Suprapubic skin (tissue), 4 donors: ENCODE data around the gene DVL3. TPM values are rescaled to one million over a fixed set of nuclear protein-coding genes. Genes with fewer than 3 reads are reported as not detected.

Experiments
- DNase-seq, 2 donors: peaks; one replicate each; pipeline ENCODE4 v3.0.0-alpha.2; 2019; ENCODE audit warnings: low spot score in 2 of 2
- H3K27ac ChIP-seq: fragments of 200-600 bp; sonication (generic); one replicate; pipeline ENCODE4 v1.5.1; 2019
- H3K27me3 ChIP-seq: fragments of 200-600 bp; sonication (generic); one replicate; pipeline ENCODE4 v1.5.1; 2019
- H3K36me3 ChIP-seq: fragments of 200-600 bp; sonication (generic); one replicate; pipeline ENCODE4 v1.5.1; 2019
- H3K4me1 ChIP-seq: fragments of 200-600 bp; sonication (generic); one replicate; pipeline ENCODE4 v1.5.1; 2019
- H3K4me3 ChIP-seq: fragments of 200-600 bp; sonication (generic); one replicate; pipeline ENCODE4 v1.5.1; 2019; ENCODE audit warnings: mild to moderate bottlenecking
- H3K9me3 ChIP-seq: fragments of 200-600 bp; sonication (generic); one replicate; pipeline ENCODE4 v1.5.1; 2019
- CTCF ChIP-seq, 2 donors: fragments of 200-600 bp in 1 of 2; fragments of 450-650 bp in 1 of 2; sonication (generic) in 1 of 2; IDR thresholded peaks; one replicate each; pipeline ENCODE4 v1.5.1; 2016 to 2019; ENCODE audit warnings: antibody characterized with exemption in 2 of 2, mild to moderate bottlenecking in 1 of 2, moderate library complexity in 1 of 2
- EP300 ChIP-seq: sonication (generic); formaldehyde crosslinking; IDR thresholded peaks from one replicate; pipeline ENCODE4 v1.6.1; 2017; ENCODE audit warnings: antibody characterized with exemption
- POLR2A ChIP-seq, 2 donors: fragments of 450-650 bp; IDR thresholded peaks; one replicate each; pipeline ENCODE4 v1.6.1; 2017; ENCODE audit warnings: antibody characterized with exemption in 2 of 2, mild to moderate bottlenecking in 2 of 2, moderate library complexity in 2 of 2
- POLR2AphosphoS5 ChIP-seq, 3 donors: sonication (generic); formaldehyde crosslinking; IDR thresholded peaks; one replicate each; pipeline ENCODE4 v1.6.1; 2017; ENCODE audit warnings: antibody characterized with exemption in 3 of 3
- WGBS: methylation state at CpG from one replicate; pipeline ENCODE4 v1.1.5; 2018; 5-methylcytosine and 5-hydroxymethylcytosine counted together
- total RNA-seq, 4 donors: library from RNA; depleted of rRNA; stranded (reverse); fragments of >200 nt; gene quantifications; one replicate each; pipeline ENCODE4 v1.1.0, GENCODE V29; 2016

Gene DVL3
- total RNA-seq, 4 donors from 2014 or later = 53.6 to 72.7 (median 56.1) TPM

GRCh38 chr3:184177767-184178306, 22.7 kb downstream of the DVL3 start:
- Histone ChIP-seq H3K4me1 (peaks cover 43% of the 10 kb centered on the region), H3K27me3 (no peaks in the 10 kb centered on the region), H3K36me3 (peaks cover 60% of the 10 kb centered on the region), H3K9me3 (no peaks in the 10 kb centered on the region), H3K4me3 (no peak overlapping the region), H3K27ac (no peak overlapping the region)
- 91% methylated on average over 14 of the region's 14 CpGs for WGBS
- DNase-seq = no peak
- no peak for TF ChIP-seq CTCF (IDR thresholded peaks at IDR 0.05)
- no peak for TF ChIP-seq EP300
- no peak for TF ChIP-seq POLR2AphosphoS5 (IDR thresholded peaks at IDR 0.05)
- no peak for TF ChIP-seq POLR2A (IDR thresholded peaks at IDR 0.05)

DNA sequence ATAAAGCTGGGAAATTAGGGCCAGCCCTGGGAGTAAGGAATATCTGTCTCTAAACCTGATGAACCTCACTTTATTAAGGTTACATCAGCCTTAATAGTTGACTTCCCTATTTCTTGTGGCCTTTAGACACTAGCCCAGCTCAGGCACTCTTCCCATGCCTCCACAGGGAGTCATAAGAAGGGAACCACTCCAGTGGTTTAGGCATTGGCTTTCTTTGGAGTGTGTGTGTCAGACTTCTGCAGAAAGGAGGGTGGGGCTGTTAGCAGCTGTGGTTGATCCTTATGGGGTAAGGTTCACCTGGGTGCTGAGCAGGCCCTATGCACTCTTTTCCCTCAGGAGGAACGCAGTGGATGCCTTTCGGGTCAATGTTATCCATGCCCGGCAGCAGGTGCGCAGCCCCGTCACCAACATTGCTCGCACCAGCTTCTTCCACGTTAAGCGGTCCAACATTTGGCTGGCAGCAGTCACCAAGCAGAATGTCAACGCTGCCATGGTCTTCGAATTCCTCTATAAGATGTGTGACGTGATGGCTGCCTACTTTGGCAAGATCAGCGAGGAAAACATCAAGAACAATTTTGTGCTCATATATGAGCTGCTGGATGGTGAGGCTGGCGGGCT, 23.5 kb downstream of the DVL3 start:
- WGBS = over 99% methylated on average over 13 of the region's 13 CpGs

GRCh38 chr3:184180165-184180564, 25.0 kb downstream of the DVL3 start:
- 89% methylated on average over 6 of the region's 6 CpGs for WGBS
- Histone ChIP-seq H3K4me3 (no peak overlapping the region), H3K27ac (no peak overlapping the region), H3K36me3 (peaks cover 75% of the 10 kb centered on the region), H3K27me3 (no peaks in the 10 kb centered on the region), H3K9me3 (no peaks in the 10 kb centered on the region), H3K4me1 (peaks cover 31% of the 10 kb centered on the region)
- DNase-seq = no peak
- TF ChIP-seq POLR2AphosphoS5 (IDR thresholded peaks at IDR 0.05) = no peak

More for the DNA sequence above, 23.5 kb downstream of the DVL3 start:
- Histone ChIP-seq H3K27ac (no peak overlapping the region), H3K4me3 (no peak overlapping the region), H3K36me3 (peaks cover 67% of the 10 kb centered on the region), H3K4me1 (peaks cover 36% of the 10 kb centered on the region), H3K27me3 (no peaks in the 10 kb centered on the region), H3K9me3 (no peaks in the 10 kb centered on the region)
- TF ChIP-seq CTCF (IDR thresholded peaks at IDR 0.05) = no peak
- TF ChIP-seq EP300 = no peak
- no peak for TF ChIP-seq POLR2AphosphoS5 (IDR thresholded peaks at IDR 0.05)
- TF ChIP-seq POLR2A (IDR thresholded peaks at IDR 0.05) = no peak
- DNase-seq = no peak

- Histone ChIP-seq H3K36me3 (peaks cover 75% of the 10 kb centered on the region), H3K4me1 (peaks cover 25% of the 10 kb centered on the region), H3K27ac (no peak overlapping the region), H3K9me3 (no peaks in the 10 kb centered on the region), H3K4me3 (no peak overlapping the region), H3K27me3 (no peaks in the 10 kb centered on the region)
- 99% methylated on average over 8 of the region's 9 CpGs for WGBS
- no peak for TF ChIP-seq POLR2AphosphoS5 (IDR thresholded peaks at IDR 0.05)
- TF ChIP-seq CTCF (IDR thresholded peaks at IDR 0.05) = no peak
- TF ChIP-seq EP300 = no peak
- no peak for TF ChIP-seq POLR2A (IDR thresholded peaks at IDR 0.05)
- DNase-seq = no peak
These were observed 26.4 kb downstream of the DVL3 start for GRCh38 chr3:184181596-184181995.

DNA sequence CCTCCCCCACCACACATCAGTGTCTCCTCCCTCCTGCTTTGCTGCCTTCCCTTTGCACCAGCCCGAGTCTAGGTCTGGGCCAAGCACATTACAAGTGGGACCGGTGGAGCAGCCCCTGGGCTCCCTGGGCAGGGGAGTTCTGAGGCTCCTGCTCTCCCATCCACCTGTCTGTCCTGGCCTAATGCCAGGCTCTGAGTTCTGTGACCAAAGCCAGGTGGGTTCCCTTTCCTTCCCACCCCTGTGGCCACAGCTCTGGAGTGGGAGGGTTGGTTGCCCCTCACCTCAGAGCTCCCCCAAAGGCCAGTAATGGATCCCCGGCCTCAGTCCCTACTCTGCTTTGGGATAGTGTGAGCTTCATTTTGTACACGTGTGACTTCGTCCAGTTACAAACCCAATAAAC, 28.5 kb downstream of the DVL3 start:
- no peak for DNase-seq
- Histone ChIP-seq H3K9me3 (no peaks in the 10 kb centered on the region), H3K27me3 (no peaks in the 10 kb centered on the region), H3K36me3 (peaks cover 62% of the 10 kb centered on the region), H3K4me3 (no peak overlapping the region), H3K27ac (no peak overlapping the region), H3K4me1 (peaks cover 29% of the 10 kb centered on the region)
- no peak for TF ChIP-seq CTCF (IDR thresholded peaks at IDR 0.05)
- TF ChIP-seq EP300 = no peak
- no peak for TF ChIP-seq POLR2A (IDR thresholded peaks at IDR 0.05)
- no peak for TF ChIP-seq POLR2AphosphoS5 (IDR thresholded peaks at IDR 0.05)
- WGBS = 79% methylated on average over 5 of the region's 5 CpGs
